ENCODE results near the gene PKDCC.
A peak's percentile ranks its signal among the peaks of the same experiment; 100 is the strongest.

The PKDCC gene, protein sequence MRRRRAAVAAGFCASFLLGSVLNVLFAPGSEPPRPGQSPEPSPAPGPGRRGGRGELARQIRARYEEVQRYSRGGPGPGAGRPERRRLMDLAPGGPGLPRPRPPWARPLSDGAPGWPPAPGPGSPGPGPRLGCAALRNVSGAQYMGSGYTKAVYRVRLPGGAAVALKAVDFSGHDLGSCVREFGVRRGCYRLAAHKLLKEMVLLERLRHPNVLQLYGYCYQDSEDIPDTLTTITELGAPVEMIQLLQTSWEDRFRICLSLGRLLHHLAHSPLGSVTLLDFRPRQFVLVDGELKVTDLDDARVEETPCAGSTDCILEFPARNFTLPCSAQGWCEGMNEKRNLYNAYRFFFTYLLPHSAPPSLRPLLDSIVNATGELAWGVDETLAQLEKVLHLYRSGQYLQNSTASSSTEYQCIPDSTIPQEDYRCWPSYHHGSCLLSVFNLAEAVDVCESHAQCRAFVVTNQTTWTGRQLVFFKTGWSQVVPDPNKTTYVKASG

GRCh38 chr2:42047488-42048298 is at the start of gene PKDCC:
Gene PKDCC (plus strand): TSS chr2:42048021. CDS start chr2:42048200, 179 bp downstream.
- FAIRE-seq (peak; percentile 35), DNase-seq (ENCODE audit: low spot score) (peak; percentile 98)

DNA sequence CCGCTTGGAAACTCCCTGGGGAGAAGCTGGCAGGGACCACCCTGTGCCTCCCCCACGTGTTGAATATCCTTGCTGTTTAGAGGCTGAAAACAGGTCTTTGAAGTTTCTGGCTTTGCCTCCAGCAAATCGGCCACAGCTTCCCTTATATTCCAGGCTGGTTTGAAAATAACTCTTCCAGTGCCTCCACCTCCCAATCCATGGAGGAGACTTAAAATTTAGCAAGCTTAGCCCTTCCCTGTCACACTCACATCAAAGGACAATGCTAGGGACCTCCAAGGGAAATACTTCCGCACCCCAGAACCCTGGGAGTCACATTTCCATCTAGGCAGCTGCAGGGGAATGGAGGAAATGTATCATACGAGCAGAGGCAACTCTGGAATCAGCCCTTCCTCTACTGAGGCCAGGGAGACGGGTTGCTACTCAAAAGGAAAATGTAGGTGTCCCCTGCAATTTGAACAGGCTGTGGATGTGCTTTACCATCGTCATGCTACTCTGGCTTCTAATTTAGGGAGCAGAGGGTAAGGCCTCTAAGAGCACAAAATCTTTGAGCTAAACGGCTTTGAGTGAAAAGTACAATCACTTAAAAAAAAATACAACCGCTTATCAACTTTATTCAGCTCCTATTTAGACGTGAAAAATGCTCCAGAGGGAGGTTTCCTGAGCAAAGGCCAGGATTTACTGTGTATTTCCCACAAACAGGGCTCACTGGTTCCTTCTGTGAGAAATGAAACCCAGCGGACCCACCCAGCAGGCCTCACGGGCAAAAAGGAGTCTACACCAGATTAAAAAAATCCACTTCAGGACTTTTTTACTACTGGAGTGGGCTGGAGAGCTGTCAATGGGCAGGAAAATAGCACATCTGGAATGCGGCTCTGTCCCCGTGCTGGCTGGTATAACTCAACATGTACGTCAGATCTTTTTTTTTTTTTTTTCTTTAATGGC is 49.4 kb upstream of the PKDCC start:
- DNase-seq (ENCODE audit: low spot score): no peak
- no peak for FAIRE-seq

DNA sequence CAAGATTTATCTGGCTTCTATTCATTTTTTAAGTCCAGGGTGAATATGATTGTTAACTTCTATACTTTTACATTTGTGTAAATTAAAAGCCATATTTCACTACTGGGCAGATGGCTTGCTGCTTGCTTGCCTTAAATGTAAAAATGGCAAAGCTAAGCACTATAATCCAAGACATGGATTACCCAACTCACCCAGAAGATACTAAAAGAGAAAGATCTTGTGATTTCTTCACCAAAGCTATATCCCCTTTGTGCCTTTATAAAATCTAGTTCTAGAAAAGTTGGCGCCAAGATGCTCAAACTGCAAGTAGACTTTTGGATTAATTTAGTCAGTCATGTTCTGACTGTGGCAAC is 48.7 kb upstream of the PKDCC start:
- FAIRE-seq (no peak), DNase-seq (ENCODE audit: low spot score) (no peak)

DNA sequence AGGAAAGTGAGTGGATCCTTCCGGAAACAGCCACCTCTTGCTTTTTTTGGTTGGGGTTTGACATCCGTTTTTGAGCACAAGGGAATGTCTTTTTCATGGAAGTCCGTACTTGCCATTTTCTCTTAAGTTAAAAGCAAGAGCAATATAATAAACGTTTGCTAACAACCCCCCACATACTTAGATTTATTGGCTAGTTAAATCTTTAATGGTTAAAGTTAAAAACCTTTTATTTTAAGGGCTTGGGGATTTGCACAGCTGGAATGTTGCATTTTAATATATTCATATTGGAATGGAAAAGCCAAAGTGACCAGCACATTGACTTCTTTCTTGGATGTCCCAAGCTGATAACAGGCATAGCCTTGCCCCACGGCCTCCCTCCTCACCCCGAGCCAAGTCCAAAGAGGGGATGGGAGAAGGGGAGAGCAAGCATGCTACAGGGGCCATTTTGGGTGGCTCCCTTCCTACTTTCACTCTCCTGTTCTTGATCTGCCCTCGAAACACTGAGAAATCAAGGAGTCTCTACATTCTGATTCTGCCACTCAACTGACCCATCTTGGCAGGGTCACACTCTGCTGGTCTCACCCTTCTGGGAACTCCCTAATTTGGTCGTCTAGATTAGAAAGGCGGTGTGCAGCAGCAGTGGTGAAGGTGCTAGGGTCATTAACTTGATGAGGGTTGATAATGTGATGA is 48.1 kb upstream of the PKDCC start:
- DNase-seq (ENCODE audit: low spot score): no peak
- peak; percentile 48 for FAIRE-seq

DNA sequence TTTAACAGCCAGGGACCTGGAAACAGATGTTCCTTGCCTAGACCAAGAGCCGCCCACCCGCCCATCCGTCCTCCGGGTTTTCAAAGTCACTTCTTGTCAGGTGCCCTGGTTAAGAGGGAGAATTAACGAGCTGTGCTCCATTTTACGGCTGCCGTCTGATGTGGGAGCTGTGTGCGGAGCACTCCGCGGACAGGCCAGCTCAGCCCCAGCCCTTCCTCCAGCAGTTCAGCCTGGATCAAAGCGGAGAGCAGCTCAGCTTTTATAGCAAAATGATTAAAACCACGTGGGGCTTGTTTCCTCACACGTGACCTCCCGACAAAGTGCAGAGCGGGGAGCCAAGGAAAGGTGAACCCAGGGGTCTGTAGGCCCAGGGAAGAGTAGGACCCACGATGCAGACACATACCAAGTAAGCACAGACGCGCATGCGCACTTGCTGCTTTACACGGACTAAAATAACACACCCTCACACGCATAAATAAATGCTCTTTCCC is 46.1 kb upstream of the PKDCC start:
- FAIRE-seq: no peak

GRCh38 chr2:42007551-42007950 is 40.3 kb upstream of the PKDCC start:
- FAIRE-seq (no peak), DNase-seq (ENCODE audit: low spot score) (no peak)

More for the DNA sequence above, 46.1 kb upstream of the PKDCC start:
- DNase-seq (ENCODE audit: low spot score): no peak

- FAIRE-seq: peak; percentile 76
- no peak for DNase-seq (ENCODE audit: low spot score)
These were observed 39.4 kb upstream of the PKDCC start for GRCh38 chr2:42008241-42008921.

- no peak for FAIRE-seq
- DNase-seq (ENCODE audit: low spot score): no peak
These were observed 37.9 kb upstream of the PKDCC start for GRCh38 chr2:42009657-42010580.

DNA sequence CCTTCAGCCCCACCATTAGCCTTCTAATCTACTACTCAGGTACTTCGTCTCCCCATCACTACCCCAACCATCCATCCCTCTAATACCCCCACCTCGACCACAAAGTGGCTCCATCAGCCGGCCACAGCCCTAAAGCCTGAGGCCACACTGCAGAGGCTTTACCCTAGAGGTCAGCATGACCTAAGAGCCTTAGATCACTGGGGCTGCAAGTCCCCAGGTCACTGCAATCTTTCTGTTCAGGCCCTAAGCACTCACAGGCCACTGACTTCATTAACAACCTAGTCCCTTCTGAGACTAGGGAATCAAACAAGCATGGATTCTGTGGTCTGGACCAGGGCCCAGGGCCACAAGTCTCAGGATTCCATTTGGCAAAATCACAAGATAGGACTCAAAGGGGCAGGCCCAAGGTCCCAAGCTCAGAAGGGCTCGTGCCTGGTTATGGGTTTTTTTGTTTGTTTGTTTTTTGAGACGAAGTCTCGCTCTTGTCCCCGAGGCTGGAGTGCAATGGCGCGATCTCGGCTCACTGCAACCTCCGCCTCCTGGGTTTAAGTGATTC is 37.0 kb upstream of the PKDCC start:
- no peak for FAIRE-seq

DNA sequence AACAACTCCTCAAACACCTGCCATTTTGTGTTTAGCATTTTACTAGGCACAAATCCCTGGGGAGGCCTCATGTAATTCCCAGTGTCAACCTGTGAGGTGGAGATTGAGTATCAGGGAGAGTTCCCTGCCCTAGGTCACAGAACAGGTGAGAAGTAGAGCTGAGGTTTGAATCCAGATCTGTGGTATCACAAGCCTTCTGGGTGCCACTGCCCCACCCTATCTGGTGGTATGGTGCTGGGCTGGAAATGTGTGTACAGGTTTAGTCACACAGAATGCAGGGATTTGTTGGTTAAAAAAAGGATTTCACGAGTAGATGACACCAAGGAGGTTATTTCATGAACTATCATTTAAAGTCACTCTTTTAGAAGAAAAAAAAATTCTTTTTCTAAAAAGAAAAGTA is 35.7 kb upstream of the PKDCC start:
- DNase-seq (ENCODE audit: low spot score): no peak
- no peak for FAIRE-seq

More for the DNA sequence above, 37.0 kb upstream of the PKDCC start:
- DNase-seq (ENCODE audit: low spot score): peak; percentile 81

DNA sequence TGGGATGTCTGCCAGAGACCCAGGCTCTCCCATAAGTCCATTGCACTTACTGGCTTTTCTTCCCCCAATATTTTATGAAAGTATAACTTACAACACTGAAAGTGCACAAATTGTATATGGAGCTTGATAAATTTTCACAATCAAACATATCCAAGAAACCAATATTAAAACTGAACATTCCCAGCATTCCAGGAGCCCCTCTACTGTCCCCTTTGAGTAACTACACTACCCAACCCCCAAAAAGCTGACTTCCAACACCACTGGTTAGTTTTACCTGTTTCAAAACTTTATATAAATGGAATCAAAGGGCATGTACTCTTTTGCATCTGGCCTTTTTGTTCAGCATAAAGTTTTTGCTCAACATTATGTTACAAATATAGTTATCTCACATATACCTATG is 35.2 kb upstream of the PKDCC start:
- no peak for FAIRE-seq
- DNase-seq (ENCODE audit: low spot score): no peak

DNA sequence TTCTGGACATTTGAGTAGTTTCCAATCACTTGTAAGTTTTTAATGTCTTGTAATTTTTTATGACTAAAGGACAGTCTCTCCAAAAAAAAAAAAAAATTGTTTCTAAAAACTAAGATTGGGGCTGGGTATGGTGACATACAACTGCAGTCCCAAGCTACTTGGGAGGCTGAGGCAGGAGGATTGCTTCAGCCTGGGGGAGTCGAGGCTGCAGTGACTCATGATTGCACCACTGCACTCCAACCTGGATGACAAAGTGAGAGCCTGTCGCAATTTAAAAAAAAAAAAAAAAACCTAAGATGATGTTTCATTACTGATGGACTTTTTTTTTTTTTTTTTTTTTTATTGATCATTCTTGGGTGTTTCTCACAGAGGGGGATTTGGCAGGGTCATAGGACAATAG is 34.4 kb upstream of the PKDCC start:
- DNase-seq (ENCODE audit: low spot score) (no peak), FAIRE-seq (no peak)

DNA sequence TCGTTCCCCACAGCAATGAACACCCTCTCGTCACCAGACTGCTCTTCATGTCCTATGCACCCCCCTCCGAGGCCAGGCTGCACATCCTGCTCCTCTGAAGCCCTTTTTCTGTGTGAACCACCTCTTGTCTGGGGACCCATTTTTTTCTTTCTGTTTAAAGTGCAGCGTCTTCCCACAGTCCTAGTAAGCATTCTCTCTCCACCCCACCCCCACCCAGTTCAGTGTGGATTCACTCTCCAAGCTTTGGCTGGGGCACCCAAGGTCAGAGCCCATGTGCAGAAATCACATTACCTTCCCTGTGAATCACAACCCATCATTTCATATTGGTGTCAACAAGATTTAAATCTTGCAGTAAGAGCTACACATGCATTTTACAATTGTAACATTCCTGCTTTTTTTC is 26.4 kb upstream of the PKDCC start:
- FAIRE-seq (no peak), DNase-seq (ENCODE audit: low spot score) (no peak)

- DNase-seq (ENCODE audit: low spot score) (no peak), FAIRE-seq (no peak)
These were observed 22.7 kb upstream of the PKDCC start for GRCh38 chr2:42025151-42025582.

GRCh38 chr2:42026272-42026671 is 21.5 kb upstream of the PKDCC start:
- DNase-seq (ENCODE audit: low spot score) (no peak), FAIRE-seq (no peak)

DNA sequence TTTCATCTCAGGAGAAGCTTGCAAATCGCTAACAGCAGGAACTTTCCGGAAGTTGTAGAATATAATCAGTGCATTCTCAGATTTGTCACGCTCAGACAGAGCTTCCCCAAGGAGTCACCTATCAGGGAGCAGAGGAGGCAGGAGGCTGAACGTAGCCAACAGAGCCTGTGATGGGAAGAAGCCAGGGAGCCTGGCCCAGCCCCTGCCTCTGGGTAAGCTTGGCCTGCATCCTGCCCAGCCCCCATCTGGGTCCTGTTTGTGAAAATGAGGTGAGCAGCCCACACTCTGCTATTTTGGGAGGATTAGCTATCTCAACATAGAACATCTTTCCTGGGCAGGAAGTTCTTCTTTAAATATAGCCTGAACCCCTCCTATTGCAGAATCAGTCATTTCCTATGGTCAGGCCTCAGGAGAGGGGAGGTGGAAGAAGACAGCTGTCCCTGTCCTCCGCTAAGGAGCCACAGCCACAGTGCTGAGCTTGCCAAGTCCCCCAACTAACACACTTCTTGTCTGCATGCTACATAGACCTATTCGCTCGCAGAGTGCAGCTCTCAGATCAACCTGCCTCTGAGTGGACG is 19.2 kb upstream of the PKDCC start:
- DNase-seq (ENCODE audit: low spot score) (no peak), FAIRE-seq (no peak)

DNA sequence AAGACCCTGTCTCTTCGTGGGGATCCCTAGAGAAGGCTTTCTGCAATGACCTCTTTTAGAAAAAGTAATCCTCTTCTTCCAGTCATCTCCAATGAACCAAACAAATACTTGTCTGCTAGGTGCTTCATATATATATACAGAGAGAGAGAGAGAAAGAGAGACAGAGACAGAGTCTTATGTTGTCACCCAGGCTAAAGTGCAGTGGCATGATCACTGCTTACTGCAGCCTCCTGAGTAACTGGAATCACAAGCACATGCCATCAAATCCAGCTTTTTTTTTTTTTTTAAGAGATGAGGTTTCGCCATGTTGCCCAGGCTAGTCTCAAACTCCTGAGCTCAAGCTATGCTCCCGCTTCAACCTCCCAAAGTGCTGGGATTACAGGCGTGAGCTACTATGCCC is 18.6 kb upstream of the PKDCC start:
- FAIRE-seq: no peak
- no peak for DNase-seq (ENCODE audit: low spot score)

GRCh38 chr2:42029639-42030199 is 18.1 kb upstream of the PKDCC start:
- FAIRE-seq (no peak), DNase-seq (ENCODE audit: low spot score) (no peak)

Data from urothelium cell line (cell line).